Gastroesophageal sphincter (tissue), 4 donors: Measurements from ENCODE around the gene HCAR1. TPM values are rescaled to one million over a fixed set of nuclear protein-coding genes. Genes with fewer than 3 reads are reported as not detected.

ENCODE experiments used
- ATAC-seq: fragments of 150-250 bp; one replicate; pipeline ENCODE4 v1.9.1; 2016; ENCODE audit warnings: mild to moderate bottlenecking, moderate library complexity
- H3K27ac ChIP-seq, 4 donors: fragments of 200-600 bp; sonication (generic) in 3 of 4; 1 replicate in 3 of 4; 2 replicates in 1 of 4; pipeline ENCODE4 v1.5.1; 2016 to 2019
- H3K27me3 ChIP-seq: fragments of 200-600 bp; sonication (generic); one replicate; pipeline ENCODE4 v1.5.1; 2019
- H3K36me3 ChIP-seq, 2 donors: fragments of 200-600 bp; sonication (generic); one replicate each; pipeline ENCODE4 v1.5.1; 2019; ENCODE audit warnings: control low read depth in 1 of 2
- H3K4me1 ChIP-seq, 3 donors: fragments of 200-600 bp; sonication (generic); 1 replicate in 2 of 3; 2 replicates in 1 of 3; pipeline ENCODE4 v1.5.1; 2016 to 2019; ENCODE audit warnings: control low read depth in 2 of 3
- H3K4me3 ChIP-seq, 2 donors: fragments of 200-600 bp; sonication (generic); one replicate each; pipeline ENCODE4 v1.5.1; 2019; ENCODE audit warnings: mild to moderate bottlenecking in 1 of 2, moderate library complexity in 1 of 2
- H3K9me3 ChIP-seq, 3 donors: fragments of 200-600 bp; sonication (generic); one replicate each; pipeline ENCODE4 v1.5.1; 2017 to 2019; ENCODE audit warnings: control low read depth in 2 of 3
- EP300 ChIP-seq: sonication (generic); formaldehyde crosslinking; IDR thresholded peaks from one replicate; pipeline ENCODE4 v1.6.1; 2017; ENCODE audit warnings: antibody characterized with exemption, mild to moderate bottlenecking
- POLR2A ChIP-seq, 2 donors: fragments of 450-650 bp; IDR thresholded peaks; one replicate each; pipeline ENCODE4 v1.6.1; 2017; ENCODE audit warnings: antibody characterized with exemption in 2 of 2, mild to moderate bottlenecking in 2 of 2, moderate library complexity in 1 of 2
- POLR2AphosphoS5 ChIP-seq: sonication (generic); formaldehyde crosslinking; IDR thresholded peaks from one replicate; pipeline ENCODE4 v1.6.1; 2017; ENCODE audit warnings: antibody characterized with exemption
- WGBS, 2 donors: methylation state at CpG; one replicate each; pipeline ENCODE4 v1.1.5; 2018; ENCODE audit warnings: low coverage in 1 of 2; 5-methylcytosine and 5-hydroxymethylcytosine counted together
- total RNA-seq, 4 donors: library from RNA; depleted of rRNA; stranded (reverse); fragments of >200 nt; gene quantifications; one replicate each; pipeline ENCODE4 v1.1.0, GENCODE V29; 2016
- TF ChIP-seq, protein P1 (sequence below), 4 experiments: fragments of 200-600 bp in 2 of 4; fragments of 450-650 bp in 2 of 4; sonication (generic) in 1 of 4; IDR thresholded peaks; one replicate each; pipeline ENCODE4 v1.5.1; 2017 to 2019; ENCODE audit warnings: antibody characterized with exemption in 4 of 4, mild to moderate bottlenecking in 2 of 4, moderate library complexity in 2 of 4

The HCAR1 gene
- total RNA-seq, 4 donors from 2014 or later: 0.08 to 0.27 (median 0.16) TPM; not detected in 1

DNA sequence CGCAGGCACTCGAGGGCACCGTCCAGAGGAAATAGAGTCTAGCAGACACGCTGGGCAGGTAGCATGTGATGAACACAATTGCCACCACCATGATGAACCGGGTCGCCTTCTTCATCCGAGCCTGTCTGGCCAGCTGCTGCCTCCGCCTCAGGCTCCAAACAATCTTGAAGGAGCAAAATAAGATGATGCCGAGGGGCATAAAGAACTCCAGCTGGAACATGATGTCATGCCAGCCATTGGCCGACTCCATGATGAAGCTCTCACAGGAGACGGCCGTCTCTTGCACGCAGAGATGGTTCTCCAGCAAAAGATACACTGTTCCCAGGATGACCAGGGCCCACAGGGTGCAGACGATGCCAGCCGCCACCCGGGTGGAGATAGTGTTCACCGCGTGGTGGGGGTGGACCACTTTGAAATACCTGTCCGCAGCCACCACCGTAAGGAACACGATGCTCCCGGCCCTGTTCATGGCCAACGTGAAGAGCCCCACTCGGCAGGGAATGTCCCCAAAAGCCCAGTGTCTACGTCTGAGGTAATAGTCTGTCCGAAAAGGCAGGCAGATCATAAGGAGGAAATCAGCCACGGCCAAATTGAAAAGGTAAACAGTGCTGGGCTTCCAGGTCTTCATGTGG is 945 bp downstream of the HCAR1 start:
- no peak overlapping the region for H3K27ac ChIP-seq
- peaks cover 9% of the 10 kb centered on the region for H3K27me3 ChIP-seq
- H3K36me3 ChIP-seq: no peaks in the 10 kb centered on the region
- no peak overlapping the region for H3K4me3 ChIP-seq
- 92 to 96% methylated on average over 5 to 6 of the region's 27 CpGs for WGBS, 2 donors
- TF ChIP-seq POLR2A (IDR thresholded peaks at IDR 0.05) (no peak), POLR2AphosphoS5 (no peak), EP300 (no peak)
- TF ChIP-seq, protein P1, sequence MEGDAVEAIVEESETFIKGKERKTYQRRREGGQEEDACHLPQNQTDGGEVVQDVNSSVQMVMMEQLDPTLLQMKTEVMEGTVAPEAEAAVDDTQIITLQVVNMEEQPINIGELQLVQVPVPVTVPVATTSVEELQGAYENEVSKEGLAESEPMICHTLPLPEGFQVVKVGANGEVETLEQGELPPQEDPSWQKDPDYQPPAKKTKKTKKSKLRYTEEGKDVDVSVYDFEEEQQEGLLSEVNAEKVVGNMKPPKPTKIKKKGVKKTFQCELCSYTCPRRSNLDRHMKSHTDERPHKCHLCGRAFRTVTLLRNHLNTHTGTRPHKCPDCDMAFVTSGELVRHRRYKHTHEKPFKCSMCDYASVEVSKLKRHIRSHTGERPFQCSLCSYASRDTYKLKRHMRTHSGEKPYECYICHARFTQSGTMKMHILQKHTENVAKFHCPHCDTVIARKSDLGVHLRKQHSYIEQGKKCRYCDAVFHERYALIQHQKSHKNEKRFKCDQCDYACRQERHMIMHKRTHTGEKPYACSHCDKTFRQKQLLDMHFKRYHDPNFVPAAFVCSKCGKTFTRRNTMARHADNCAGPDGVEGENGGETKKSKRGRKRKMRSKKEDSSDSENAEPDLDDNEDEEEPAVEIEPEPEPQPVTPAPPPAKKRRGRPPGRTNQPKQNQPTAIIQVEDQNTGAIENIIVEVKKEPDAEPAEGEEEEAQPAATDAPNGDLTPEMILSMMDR (IDR thresholded peaks at IDR 0.05): no peak
- no peak for ATAC-seq
- no peaks in the 10 kb centered on the region for H3K4me1 ChIP-seq
- no peaks in the 10 kb centered on the region for H3K9me3 ChIP-seq

DNA sequence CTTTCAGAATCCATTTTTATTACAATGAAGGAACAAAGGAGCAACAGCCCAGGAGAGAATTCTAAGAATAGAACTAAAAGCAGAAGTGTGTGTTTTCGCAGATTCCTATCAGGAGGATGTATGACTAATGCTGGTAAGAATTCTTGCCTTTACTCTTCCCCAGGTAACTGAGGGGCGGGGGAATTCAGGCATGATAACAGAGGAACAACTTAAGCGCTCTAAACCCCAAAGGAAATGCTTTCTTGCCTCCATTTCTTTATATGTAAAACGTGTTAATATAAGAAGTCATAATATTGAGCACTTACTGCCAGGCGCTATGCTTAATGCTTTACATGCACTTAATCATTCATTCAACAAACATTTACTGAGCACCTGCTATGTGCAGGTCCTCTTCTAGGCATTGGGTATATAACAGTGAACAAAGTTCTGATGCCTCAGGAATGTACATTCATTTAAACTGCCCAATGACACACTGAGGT is 4.5 kb downstream of the HCAR1 start:
- Histone ChIP-seq H3K27me3 (peaks cover 9% of the 10 kb centered on the region), H3K4me3 (no peak overlapping the region), H3K9me3 (no peaks in the 10 kb centered on the region), H3K36me3 (no peaks in the 10 kb centered on the region), H3K27ac (no peak overlapping the region), H3K4me1 (no peaks in the 10 kb centered on the region)
- WGBS, 2 donors: 63 to 76% methylated on average over 4 of the region's 5 CpGs
- TF ChIP-seq, protein P1 (IDR thresholded peaks at IDR 0.05): no peak
- no peak for TF ChIP-seq EP300
- TF ChIP-seq POLR2AphosphoS5: no peak
- TF ChIP-seq POLR2A (IDR thresholded peaks at IDR 0.05): no peak
- no peak for ATAC-seq

DNA sequence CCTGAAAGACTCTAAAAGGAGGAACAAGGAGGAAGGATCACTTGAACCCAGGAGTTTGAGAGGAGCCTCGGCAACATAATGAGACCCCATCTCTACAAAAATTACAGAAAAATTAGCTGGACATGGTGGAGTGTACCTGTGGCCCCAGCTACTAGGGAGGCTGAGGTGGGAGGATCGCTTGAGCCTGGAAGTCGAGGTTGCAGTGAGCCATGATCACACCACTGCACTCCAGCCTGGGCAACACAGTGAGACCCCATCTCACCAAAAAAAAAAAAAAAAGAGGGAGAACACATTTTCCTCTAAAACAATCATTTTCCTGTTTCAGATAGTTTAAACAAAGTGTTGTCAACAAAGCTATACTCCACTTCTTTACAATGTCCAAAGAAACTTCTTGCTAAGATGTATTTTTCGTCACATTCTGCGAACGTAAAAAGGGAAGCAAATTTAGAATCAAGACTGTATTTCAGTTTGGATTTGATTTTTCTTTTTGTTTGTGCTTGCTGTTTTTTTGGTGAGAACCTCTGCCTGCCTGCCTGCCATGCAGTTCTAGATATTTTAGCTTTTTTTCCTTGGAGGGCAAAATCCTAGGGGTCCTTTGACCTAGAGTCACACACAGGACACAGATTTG is 5.1 kb downstream of the HCAR1 start:
- 76 to 80% methylated on average over 6 of the region's 6 CpGs for whole genome bisulfite sequencing, 2 donors
- H3K27me3 ChIP-seq: peaks cover 4% of the 10 kb centered on the region
- no peak overlapping the region for H3K27ac ChIP-seq
- no peaks in the 10 kb centered on the region for H3K4me1 ChIP-seq
- H3K36me3 ChIP-seq: no peaks in the 10 kb centered on the region
- ATAC-seq: no peak
- no peak overlapping the region for H3K4me3 ChIP-seq
- no peaks in the 10 kb centered on the region for H3K9me3 ChIP-seq
- no peak for TF ChIP-seq POLR2A (IDR thresholded peaks at IDR 0.05)
- TF ChIP-seq EP300: no peak
- TF ChIP-seq, protein P1 (IDR thresholded peaks at IDR 0.05): no peak
- TF ChIP-seq POLR2AphosphoS5: no peak

DNA sequence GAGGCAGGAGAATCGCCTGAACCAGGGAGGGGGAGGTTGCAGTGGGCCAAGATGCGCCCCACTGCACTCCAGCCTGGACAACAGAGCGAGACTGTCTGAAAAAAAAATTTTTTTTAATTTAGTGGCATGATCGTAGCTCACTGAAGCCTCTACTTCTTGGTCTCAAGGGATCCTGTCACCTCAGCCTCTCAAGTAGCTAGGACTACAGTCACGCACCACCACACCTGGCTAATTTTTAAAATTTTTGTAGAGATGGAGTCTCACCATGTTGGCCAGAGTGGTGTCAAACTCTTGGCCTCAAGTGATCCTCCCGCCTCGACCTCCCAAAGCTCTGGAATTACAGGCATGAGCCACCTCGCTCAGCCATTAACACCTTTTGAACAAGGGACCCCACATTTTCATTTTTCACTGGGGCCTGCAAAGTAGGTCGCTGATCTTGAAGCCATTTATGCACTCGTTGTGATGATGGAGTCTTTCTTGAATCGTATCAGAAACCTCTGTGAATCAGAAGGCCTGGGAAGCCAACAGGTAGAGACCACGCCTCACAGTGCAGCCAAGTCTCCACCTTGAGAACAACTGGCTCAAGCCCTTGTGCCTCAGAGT is 5.9 kb downstream of the HCAR1 start:
- no peak for ATAC-seq
- WGBS, 2 donors: 80 to 88% methylated on average over 4 to 9 of the region's 12 CpGs
- Histone ChIP-seq H3K4me3 (no peak overlapping the region), H3K27me3 (no peaks in the 10 kb centered on the region), H3K36me3 (no peaks in the 10 kb centered on the region), H3K4me1 (no peaks in the 10 kb centered on the region), H3K27ac (no peak overlapping the region), H3K9me3 (no peaks in the 10 kb centered on the region)
- TF ChIP-seq POLR2AphosphoS5 (no peak), EP300 (no peak), POLR2A (IDR thresholded peaks at IDR 0.05) (no peak)
- TF ChIP-seq, protein P1 (IDR thresholded peaks at IDR 0.05): no peak
